Stimulated activated naive CD4-positive, alpha-beta T cell treated with Interleukin-2 at 50 U/mL for 16 hours (primary cell): ENCODE measurements around the gene GRID1.
"Not testable (repeated sequence)": the region's sequence is repeated elsewhere in the genome, so short reads cannot be mapped to it uniquely, and the experiment has no call there.

Experiments used
- DNase-seq: peaks from one replicate; lab custom pipeline; 2025; lab: John Stamatoyannopoulos, UW

Gene GRID1

GRCh38 chr10:85864173-85864549 is 502.4 kb downstream of the GRID1 start:
- DNase-seq = no peak

- no peak for DNase-seq
Measured at GRCh38 chr10:85863301-85864172, 503.1 kb downstream of the GRID1 start.

GRCh38 chr10:85862771-85863170 is 503.8 kb downstream of the GRID1 start:
- no peak for DNase-seq

GRCh38 chr10:85861513-85862197 is 504.9 kb downstream of the GRID1 start:
- no peak for DNase-seq

- DNase-seq = no peak
Measured at GRCh38 chr10:85859859-85860258, 506.7 kb downstream of the GRID1 start.

- no peak for DNase-seq
Measured at GRCh38 chr10:85858776-85859515, 507.6 kb downstream of the GRID1 start.

- DNase-seq = no peak
Measured at GRCh38 chr10:85857791-85858190, 508.8 kb downstream of the GRID1 start.

GRCh38 chr10:85857305-85857704 is 509.3 kb downstream of the GRID1 start:
- no peak for DNase-seq

GRCh38 chr10:85851934-85852333 is 514.7 kb downstream of the GRID1 start:
- no peak for DNase-seq

- no peak for DNase-seq
Measured at GRCh38 chr10:85851325-85851724, 515.3 kb downstream of the GRID1 start.

- no peak for DNase-seq
Measured at GRCh38 chr10:85850736-85851135, 515.9 kb downstream of the GRID1 start.

GRCh38 chr10:85849315-85849714 is 517.3 kb downstream of the GRID1 start:
- no peak for DNase-seq

GRCh38 chr10:85848756-85849155 is 517.8 kb downstream of the GRID1 start:
- no peak for DNase-seq

- no peak for DNase-seq
Measured at GRCh38 chr10:85847085-85847484, 519.5 kb downstream of the GRID1 start.

- not testable (repeated sequence) for DNase-seq
Measured at GRCh38 chr10:85838660-85839059, 527.9 kb downstream of the GRID1 start.

- DNase-seq = no peak
Measured at GRCh38 chr10:85832988-85833387, 533.6 kb downstream of the GRID1 start.

GRCh38 chr10:85831422-85831821 is 535.2 kb downstream of the GRID1 start:
- DNase-seq = no peak

GRCh38 chr10:85826377-85826776 is 540.2 kb downstream of the GRID1 start:
- DNase-seq = no peak

GRCh38 chr10:85811405-85811804 is 555.2 kb downstream of the GRID1 start:
- DNase-seq = no peak

- no peak for DNase-seq
Measured at GRCh38 chr10:85810674-85811073, 555.9 kb downstream of the GRID1 start.

GRCh38 chr10:85795460-85795859 is 571.1 kb downstream of the GRID1 start:
- no peak for DNase-seq

- no peak for DNase-seq
Measured at GRCh38 chr10:85794553-85794952, 572.0 kb downstream of the GRID1 start.

GRCh38 chr10:85792533-85792858 is 574.1 kb downstream of the GRID1 start:
- no peak for DNase-seq
